Trophoblast cell (in vitro differentiated cells and primary cell): ENCODE results near the gene ERC1.

Source experiments
- DNase-seq, 2 donors: peaks; one replicate each; pipeline ENCODE4 v3.0.0-alpha.2; 2016
- H2AFZ ChIP-seq: 2 replicates; pipeline ENCODE4 v1.6.1; 2013; ENCODE audit warnings: low read length, moderate library complexity, mild to moderate bottlenecking; ENCODE audit not compliant: insufficient read depth, poor library complexity
- H2AK5ac ChIP-seq: 2 replicates; pipeline ENCODE4 v1.6.1; 2013; ENCODE audit warnings: mild to moderate bottlenecking, low read length
- H2BK120ac ChIP-seq: 2 replicates; pipeline ENCODE4 v1.6.1; 2013; ENCODE audit warnings: low read length, mild to moderate bottlenecking, moderate library complexity; ENCODE audit not compliant: insufficient read depth, poor library complexity
- H2BK12ac ChIP-seq: 2 replicates; pipeline ENCODE4 v1.6.1; 2013; ENCODE audit warnings: mild to moderate bottlenecking, low read length, moderate library complexity
- H2BK5ac ChIP-seq: 2 replicates; pipeline ENCODE4 v1.6.1; 2013; ENCODE audit warnings: low read length, low read depth, moderate library complexity, mild to moderate bottlenecking; ENCODE audit not compliant: poor library complexity
- H3K14ac ChIP-seq: 2 replicates; pipeline ENCODE4 v1.6.1; 2013; ENCODE audit warnings: mild to moderate bottlenecking, low read length
- H3K18ac ChIP-seq: 2 replicates; pipeline ENCODE4 v1.6.1; 2013; ENCODE audit warnings: mild to moderate bottlenecking, low read length
- H3K23ac ChIP-seq: 2 replicates; pipeline ENCODE4 v1.6.1; 2013; ENCODE audit warnings: low read length
- H3K27ac ChIP-seq: 2 replicates; pipeline ENCODE4 v1.5.1; 2013; ENCODE audit warnings: low read depth, mild to moderate bottlenecking, inconsistent platforms, low read length, moderate library complexity
- H3K27me3 ChIP-seq: 2 replicates; pipeline ENCODE4 v1.6.1; 2013; ENCODE audit warnings: inconsistent platforms, mild to moderate bottlenecking, low read length, moderate library complexity; ENCODE audit not compliant: insufficient read depth
- H3K36me3 ChIP-seq, 2 experiments: 1 replicate in 1 of 2; 2 replicates in 1 of 2; pipeline ENCODE4 v1.6.1; 2013; ENCODE audit warnings: low read length in 2 of 2, mild to moderate bottlenecking in 2 of 2, moderate library complexity in 1 of 2; ENCODE audit not compliant: insufficient read depth in 2 of 2, control insufficient read depth in 1 of 2
- H3K4ac ChIP-seq: 2 replicates; pipeline ENCODE4 v1.6.1; 2013; ENCODE audit warnings: low read depth, mild to moderate bottlenecking, low read length, moderate library complexity
- H3K4me1 ChIP-seq, 2 experiments: 1 replicate in 1 of 2; 2 replicates in 1 of 2; pipeline ENCODE4 v1.6.1; 2013; ENCODE audit warnings: low read length in 2 of 2, mild to moderate bottlenecking in 2 of 2, moderate library complexity in 1 of 2; ENCODE audit not compliant: insufficient read depth in 2 of 2, control insufficient read depth in 1 of 2
- H3K4me2 ChIP-seq: 2 replicates; pipeline ENCODE4 v1.6.1; 2013; ENCODE audit warnings: inconsistent platforms, mild to moderate bottlenecking, low read length, moderate library complexity
- H3K4me3 ChIP-seq: 2 replicates; pipeline ENCODE4 v1.5.1; 2013; ENCODE audit warnings: mild to moderate bottlenecking, low read depth, low read length, inconsistent platforms
- H3K79me1 ChIP-seq: one replicate; pipeline ENCODE4 v1.6.1; 2013; ENCODE audit warnings: low read length
- H3K79me2 ChIP-seq: 2 replicates; pipeline ENCODE4 v1.6.1; 2013; ENCODE audit warnings: low read length, mild to moderate bottlenecking; ENCODE audit not compliant: control insufficient read depth, insufficient read depth, poor library complexity
- H3K9ac ChIP-seq: 2 replicates; pipeline ENCODE4 v1.6.1; 2013; ENCODE audit warnings: mild to moderate bottlenecking, low read length
- H3K9me3 ChIP-seq: 2 replicates; pipeline ENCODE4 v1.6.1; 2013; ENCODE audit warnings: low read depth, mild to moderate bottlenecking, control low read depth, inconsistent platforms, low read length; ENCODE audit not compliant: insufficient read depth
- H4K12ac ChIP-seq: 2 replicates; pipeline ENCODE4 v1.6.1; 2013; ENCODE audit warnings: low read depth, mild to moderate bottlenecking, low read length, moderate library complexity
- H4K8ac ChIP-seq: 2 replicates; pipeline ENCODE4 v1.6.1; 2013; ENCODE audit warnings: low read depth, mild to moderate bottlenecking, low read length, moderate library complexity
- H4K91ac ChIP-seq: one replicate; pipeline ENCODE4 v1.6.1; 2013; ENCODE audit warnings: low read depth, mild to moderate bottlenecking, low read length, moderate library complexity
- WGBS: extraction: QIAGEN DNeasy Blood & Tissue Kit; methylation state at CpG from one replicate; pipeline ENCODE4 v1.1.7; 2013; ENCODE audit warnings: missing lambda C conversion rate; ENCODE audit not compliant: insufficient read length, insufficient coverage; ENCODE audit errors: extremely low coverage; 5-methylcytosine and 5-hydroxymethylcytosine counted together

The ERC1 gene

GRCh38 chr12:1422604-1423315, 431.7 kb downstream of the ERC1 start:
- H3K4me1 ChIP-seq, result no peaks in the 10 kb centered on the region
- H2BK120ac ChIP-seq, result no peak overlapping the region
- no peak overlapping the region for H2AFZ ChIP-seq
- DNase-seq, result no peak
- H2BK5ac ChIP-seq, result no peak overlapping the region
- no peaks in the 10 kb centered on the region for H3K79me1 ChIP-seq
- no peak overlapping the region for H3K4ac ChIP-seq
- H2BK12ac ChIP-seq, result no peak overlapping the region
- no peak overlapping the region for H3K18ac ChIP-seq
- H3K14ac ChIP-seq, result no peak overlapping the region
- H3K23ac ChIP-seq, result no peak overlapping the region
- no peaks in the 10 kb centered on the region for H3K79me2 ChIP-seq
- H4K12ac ChIP-seq, result no peak overlapping the region
- peaks cover 0 to 4% of the 10 kb centered on the region in 2 experiments for H3K36me3 ChIP-seq
- H3K4me3 ChIP-seq, result no peak overlapping the region
- no peak overlapping the region for H3K4me2 ChIP-seq
- WGBS, result 100% methylated on average over 1 of the region's 4 CpGs
- H4K8ac ChIP-seq, result no peak overlapping the region
- no peaks in the 10 kb centered on the region for H3K27me3 ChIP-seq
- peaks cover 1% of the 10 kb centered on the region for H3K9me3 ChIP-seq
- no peak overlapping the region for H3K27ac ChIP-seq
- H2AK5ac ChIP-seq, result no peak overlapping the region
- no peak overlapping the region for H4K91ac ChIP-seq
- no peak overlapping the region for H3K9ac ChIP-seq

DNA sequence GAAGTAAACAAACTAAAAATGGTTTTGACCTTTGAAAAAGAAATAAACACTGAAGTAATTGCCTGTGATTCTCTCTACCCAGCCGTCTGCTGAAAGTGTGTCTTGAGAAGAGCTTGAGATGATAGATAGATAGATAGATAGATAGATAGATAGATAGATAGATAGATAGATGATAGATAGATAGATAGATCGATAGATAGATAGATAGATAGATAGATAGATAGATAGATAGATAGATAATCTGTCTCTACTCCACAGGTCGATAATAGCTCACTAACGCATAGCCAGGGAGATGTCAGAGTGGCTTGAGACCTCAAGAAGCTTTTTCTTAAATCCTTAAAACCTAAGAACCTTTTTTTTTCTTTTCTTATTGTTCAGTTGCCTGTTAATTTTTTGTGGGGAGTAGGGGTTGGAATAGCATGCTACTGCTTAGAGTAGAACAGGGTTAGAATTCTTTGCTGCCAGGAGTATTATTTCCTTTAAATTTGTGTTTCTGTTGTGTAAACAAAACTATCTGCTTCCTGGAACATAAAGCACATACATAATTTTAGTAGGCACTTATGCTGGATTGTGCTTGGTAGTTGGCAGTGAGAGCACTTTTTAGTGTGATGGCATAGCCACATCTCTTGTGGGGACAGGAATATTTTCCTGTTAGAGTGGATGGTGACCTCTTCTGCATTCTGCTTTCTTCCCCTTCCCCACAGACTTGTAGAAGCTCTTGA, 433.8 kb downstream of the ERC1 start:
- Histone ChIP-seq H4K91ac (no peak overlapping the region), H3K14ac (no peak overlapping the region), H3K23ac (no peak overlapping the region), H3K9me3 (peaks cover 1% of the 10 kb centered on the region), H3K79me2 (no peaks in the 10 kb centered on the region), H3K4me1 (no peaks in the 10 kb centered on the region), H3K79me1 (no peaks in the 10 kb centered on the region), H3K4ac (no peak overlapping the region), H2BK5ac (no peak overlapping the region), H2BK120ac (no peak overlapping the region), H3K4me2 (no peak overlapping the region), H2BK12ac (no peak overlapping the region), H3K27me3 (no peaks in the 10 kb centered on the region), H4K8ac (no peak overlapping the region), H3K27ac (no peak overlapping the region), H3K36me3 (peaks cover 0 to 4% of the 10 kb centered on the region in 2 experiments), H3K4me3 (no peak overlapping the region), H3K18ac (no peak overlapping the region), H4K12ac (no peak overlapping the region), H3K9ac (no peak overlapping the region), H2AK5ac (no peak overlapping the region), H2AFZ (no peak overlapping the region)
- no peak for DNase-seq
- no CpG with 5 or more reads among the region's 4 CpGs for WGBS

- Histone ChIP-seq H2BK12ac (no peak overlapping the region), H3K4me2 (no peak overlapping the region), H3K4me3 (no peak overlapping the region), H2AK5ac (no peak overlapping the region), H3K9ac (no peak overlapping the region), H3K4ac (no peak overlapping the region), H3K79me2 (no peaks in the 10 kb centered on the region), H3K4me1 (peaks cover 0 to 2% of the 10 kb centered on the region in 2 experiments), H3K27ac (no peak overlapping the region), H4K91ac (no peak overlapping the region), H2AFZ (no peak overlapping the region), H3K27me3 (no peaks in the 10 kb centered on the region), H3K14ac (no peak overlapping the region), H4K8ac (no peak overlapping the region), H2BK120ac (no peak overlapping the region), H3K23ac (no peak overlapping the region), H4K12ac (no peak overlapping the region), H2BK5ac (no peak overlapping the region), H3K36me3 (peaks cover 0 to 3% of the 10 kb centered on the region in 2 experiments), H3K18ac (no peak overlapping the region), H3K79me1 (no peaks in the 10 kb centered on the region), H3K9me3 (peaks cover 1% of the 10 kb centered on the region)
- WGBS, result no CpG with 5 or more reads among the region's 3 CpGs
- peak; percentile 66 to 76 for DNase-seq
These were observed 434.3 kb downstream of the ERC1 start for GRCh38 chr12:1425396-1425729.

DNA sequence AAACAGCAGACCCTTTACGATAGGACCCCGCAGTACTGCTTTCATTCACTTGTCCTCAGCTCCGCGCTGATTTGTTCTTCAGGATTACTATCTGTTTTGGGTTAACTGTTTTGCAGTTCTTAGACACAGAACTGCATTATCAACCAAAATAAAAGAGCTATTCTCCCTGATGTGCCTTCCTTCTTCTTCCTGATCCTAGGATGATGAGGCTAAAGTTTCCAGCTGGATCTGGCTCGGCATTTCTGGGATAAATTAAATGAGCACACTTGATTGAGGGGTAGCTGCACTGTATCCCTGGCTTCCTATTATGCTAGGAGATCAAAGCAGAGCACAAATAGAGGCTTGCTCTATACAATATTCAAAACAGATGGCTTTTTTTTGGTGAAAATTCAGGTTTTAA, 437.6 kb downstream of the ERC1 start:
- no peak overlapping the region for H3K4me3 ChIP-seq
- no peaks in the 10 kb centered on the region for H3K79me1 ChIP-seq
- H3K4me2 ChIP-seq, result no peak overlapping the region
- no peak overlapping the region for H3K9ac ChIP-seq
- H3K27ac ChIP-seq, result no peak overlapping the region
- H3K4me1 ChIP-seq, result peaks cover 0 to 2% of the 10 kb centered on the region in 2 experiments
- no peak overlapping the region for H2AFZ ChIP-seq
- no peak for DNase-seq
- WGBS, result no CpG with 5 or more reads among the region's 5 CpGs
- no peak overlapping the region for H3K23ac ChIP-seq
- no peak overlapping the region for H2BK120ac ChIP-seq
- H3K4ac ChIP-seq, result no peak overlapping the region
- H2BK12ac ChIP-seq, result no peak overlapping the region
- H3K18ac ChIP-seq, result no peak overlapping the region
- H4K91ac ChIP-seq, result no peak overlapping the region
- H3K79me2 ChIP-seq, result no peaks in the 10 kb centered on the region
- no peak overlapping the region for H2BK5ac ChIP-seq
- H3K27me3 ChIP-seq, result no peaks in the 10 kb centered on the region
- no peak overlapping the region for H3K14ac ChIP-seq
- H3K9me3 ChIP-seq, result peaks cover 1% of the 10 kb centered on the region
- H3K36me3 ChIP-seq, result no peaks in the 10 kb centered on the region
- no peak overlapping the region for H2AK5ac ChIP-seq
- no peak overlapping the region for H4K8ac ChIP-seq
- no peak overlapping the region for H4K12ac ChIP-seq
